ENCODE results near the gene HIVEP3.

The HIVEP3 gene

GRCh38 chr1:41672641-41673361 lies 245.9 kb downstream of the HIVEP3 start:
- TF ChIP-seq POLR2AphosphoS5 (IDR thresholded peaks at IDR 0.05; ENCODE audit: low read depth) (no peak), SPI1 (IDR thresholded peaks at IDR 0.05; ENCODE audit: borderline replicate concordance, low read depth) (no peak), GABPA (IDR thresholded peaks at IDR 0.05; ENCODE audit: low read depth) (no peak), REST (IDR thresholded peaks at IDR 0.05; ENCODE audit: insufficient replicate concordance, low read depth) (no peak), CTCF (IDR thresholded peaks at IDR 0.05; ENCODE audit: insufficient read depth, low read length) (no peak)
- H3K4me3 ChIP-seq (replicated peaks; ENCODE audit: insufficient read depth, low read length), result no peak overlapping the region
- H3K27ac ChIP-seq (replicated peaks), result no peak overlapping the region
- H3K27me3 ChIP-seq (ENCODE audit: insufficient read depth, poor library complexity, severe bottlenecking), result no peaks in the 10 kb centered on the region
- no peak for DNase-seq (ENCODE audit: low read depth in 1 of 2, low spot score in 1 of 2)

- no peak for TF ChIP-seq SPI1 (IDR thresholded peaks at IDR 0.05; ENCODE audit: borderline replicate concordance, low read depth)
- TF ChIP-seq CTCF (IDR thresholded peaks at IDR 0.05; ENCODE audit: insufficient read depth, low read length), result no peak
- TF ChIP-seq GABPA (IDR thresholded peaks at IDR 0.05; ENCODE audit: low read depth), result no peak
- TF ChIP-seq REST (IDR thresholded peaks at IDR 0.05; ENCODE audit: insufficient replicate concordance, low read depth), result no peak
- no peak for TF ChIP-seq POLR2AphosphoS5 (IDR thresholded peaks at IDR 0.05; ENCODE audit: low read depth)
- Histone ChIP-seq H3K27me3 (ENCODE audit: insufficient read depth, poor library complexity, severe bottlenecking) (no peaks in the 10 kb centered on the region), H3K4me3 (replicated peaks; ENCODE audit: insufficient read depth, low read length) (no peak overlapping the region), H3K27ac (replicated peaks) (no peak overlapping the region)
- no peak for DNase-seq (ENCODE audit: low read depth in 1 of 2, low spot score in 1 of 2)
Measured at GRCh38 chr1:41672173-41672572, 246.5 kb downstream of the HIVEP3 start.

GRCh38 chr1:41671116-41671755 lies 247.5 kb downstream of the HIVEP3 start:
- DNase-seq (ENCODE audit: low read depth in 1 of 2, low spot score in 1 of 2), result no peak
- H3K27me3 ChIP-seq (ENCODE audit: insufficient read depth, poor library complexity, severe bottlenecking), result no peaks in the 10 kb centered on the region
- H3K27ac ChIP-seq (replicated peaks), result no peak overlapping the region
- TF ChIP-seq REST (IDR thresholded peaks at IDR 0.05; ENCODE audit: insufficient replicate concordance, low read depth) (no peak), CTCF (IDR thresholded peaks at IDR 0.05; ENCODE audit: insufficient read depth, low read length) (no peak), GABPA (IDR thresholded peaks at IDR 0.05; ENCODE audit: low read depth) (no peak), POLR2AphosphoS5 (IDR thresholded peaks at IDR 0.05; ENCODE audit: low read depth) (no peak), SPI1 (IDR thresholded peaks at IDR 0.05; ENCODE audit: borderline replicate concordance, low read depth) (no peak)
- H3K4me3 ChIP-seq (replicated peaks; ENCODE audit: insufficient read depth, low read length), result no peak overlapping the region
